NCI-H1417 treated with DMSO at 0.1 percent for 48 hours (cell line): ENCODE measurements around the gene MAP7D2.

Experiments used
- DNase-seq: peaks from one replicate; lab custom pipeline; 2025; lab: John Stamatoyannopoulos, UW

The MAP7D2 gene

DNA sequence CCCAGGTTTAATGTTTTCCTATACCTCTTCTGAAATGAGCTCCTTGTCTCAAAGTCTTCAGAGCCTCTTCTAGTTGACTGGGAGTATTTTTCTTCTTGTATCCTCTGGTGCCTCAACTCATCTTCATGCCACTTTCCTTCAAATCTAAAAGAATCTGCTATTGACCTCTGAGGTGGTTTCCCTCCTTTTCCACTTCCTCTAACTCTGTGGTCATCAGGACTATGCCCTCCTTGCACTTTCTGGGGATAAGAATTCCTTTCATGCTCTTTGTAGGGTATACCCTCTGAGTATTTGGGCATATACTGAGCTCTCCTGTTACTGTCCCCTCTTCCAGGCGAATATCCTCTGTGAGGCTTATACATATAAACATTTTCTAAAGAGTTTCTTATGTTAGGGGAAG lies 150.7 kb downstream of the MAP7D2 start:
- DNase-seq, result no peak

DNA sequence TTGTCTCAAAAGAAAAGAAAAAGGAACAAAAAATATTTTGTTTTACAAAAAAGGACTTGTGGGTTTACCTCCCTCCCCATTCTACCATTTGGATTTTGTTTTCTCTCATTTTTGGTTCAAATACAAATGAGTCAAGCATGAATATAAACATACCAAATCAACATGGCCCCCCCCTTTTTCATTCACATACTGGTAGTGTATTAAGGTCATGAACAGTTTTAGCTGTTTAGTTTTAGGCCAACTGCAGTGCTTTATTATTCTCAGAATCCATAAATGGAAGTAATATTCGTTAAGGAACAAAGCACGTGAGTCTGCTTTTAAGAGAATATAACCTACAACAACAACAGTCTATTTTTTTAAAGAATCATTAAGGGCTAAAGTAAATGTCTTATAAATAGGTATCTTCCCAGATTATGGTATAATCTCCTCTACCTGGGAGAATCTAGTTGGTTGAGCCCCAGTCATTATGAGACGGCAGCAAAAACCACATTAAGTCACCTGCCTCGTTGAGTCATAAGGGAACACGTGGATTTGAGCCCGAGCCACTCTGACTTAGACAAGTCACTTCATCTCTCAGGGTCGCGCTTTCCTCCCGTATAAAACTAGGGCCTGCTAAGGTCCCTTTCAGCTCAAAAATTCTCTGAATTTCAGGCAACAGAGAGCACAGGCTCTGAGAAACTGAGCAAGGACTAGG lies 152.5 kb downstream of the MAP7D2 start:
- no peak for DNase-seq

DNA sequence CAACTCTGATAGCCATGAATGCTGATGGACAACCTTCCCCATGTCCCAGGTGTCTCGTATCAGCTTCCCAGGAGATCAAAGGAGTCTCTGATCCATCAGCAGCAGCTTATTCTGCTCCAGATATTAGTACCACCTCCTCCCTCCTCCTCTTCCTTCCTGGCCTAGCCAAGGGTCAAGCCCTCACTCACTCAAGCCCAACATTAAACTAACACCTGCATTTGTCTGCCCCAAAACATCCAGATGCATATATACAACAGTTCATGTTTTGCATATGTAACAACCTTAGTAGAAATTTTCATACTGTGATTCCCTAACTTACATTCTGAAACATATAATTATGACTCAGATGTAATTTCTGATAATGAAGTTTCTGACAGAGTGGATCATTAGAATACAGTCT lies 155.8 kb downstream of the MAP7D2 start:
- no peak for DNase-seq

DNA sequence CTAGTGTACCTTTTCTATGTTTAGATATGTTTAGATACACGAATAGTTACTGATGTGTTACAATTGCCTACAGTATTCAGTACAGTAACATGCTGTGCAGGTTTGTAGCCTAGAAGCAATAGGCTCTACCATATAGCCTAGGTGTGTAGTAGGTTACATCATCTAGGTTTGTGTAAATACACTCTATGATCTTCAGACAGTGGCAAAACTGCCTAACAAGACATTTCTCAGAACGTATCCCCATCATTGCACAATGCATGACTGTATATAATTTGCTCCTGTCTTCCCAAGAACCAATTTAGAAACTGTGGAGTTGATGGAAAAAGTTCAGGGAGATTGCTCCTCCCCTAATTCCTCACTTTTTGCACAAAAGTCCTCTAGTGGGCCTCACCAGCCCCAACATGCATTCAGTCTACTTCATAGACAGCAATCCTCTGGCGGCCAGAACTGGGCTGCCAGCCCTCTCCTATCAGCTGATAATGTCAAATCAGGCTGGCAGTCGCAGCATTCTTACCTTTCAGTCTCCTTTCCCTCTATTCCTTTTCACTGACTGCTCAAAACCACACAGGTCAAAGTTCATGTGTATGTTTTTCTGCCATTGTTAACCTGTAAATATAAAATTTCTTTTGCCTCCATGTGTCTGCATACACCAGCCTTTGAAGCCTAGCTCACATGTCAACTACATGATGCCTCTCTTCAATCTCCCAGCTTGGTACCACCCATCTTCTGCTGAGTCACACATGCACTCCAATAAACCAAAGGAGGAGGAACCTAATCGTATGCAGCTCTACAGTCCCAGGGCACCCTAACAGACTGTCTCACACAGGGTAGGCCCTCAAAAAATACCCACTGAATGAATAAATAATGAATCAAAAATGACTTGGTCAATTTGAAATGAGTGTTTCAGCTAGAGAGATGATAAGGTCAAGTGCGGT lies 157.9 kb downstream of the MAP7D2 start:
- DNase-seq, result no peak

DNA sequence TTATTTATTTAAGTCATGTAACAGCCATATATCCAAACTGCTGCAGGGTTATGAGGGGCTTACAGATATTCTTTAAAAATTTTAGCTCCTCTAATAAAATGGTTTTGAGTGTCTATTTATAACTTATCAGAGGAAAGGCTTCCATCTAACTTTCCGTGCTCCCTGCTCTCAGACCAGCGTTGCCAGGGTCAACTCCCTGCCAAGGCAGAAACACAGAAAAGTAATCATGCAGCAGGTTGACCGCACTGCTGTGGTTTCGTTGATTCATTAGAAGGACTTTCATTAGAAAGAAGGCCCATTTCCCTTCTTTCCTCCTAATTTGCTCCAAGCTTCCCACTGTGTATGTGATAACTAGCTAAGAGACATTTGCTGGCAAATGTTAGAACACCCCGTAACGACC lies 159.8 kb downstream of the MAP7D2 start:
- DNase-seq, result no peak
